Body of pancreas (tissue), 4 donors: Measurements from ENCODE around the gene OPN1LW. TPM values are rescaled to one million over a fixed set of nuclear protein-coding genes. Genes with fewer than 3 reads are reported as not detected.

Source experiments
- ATAC-seq: fragments of 150-250 bp; one replicate; pipeline ENCODE4 v1.9.1; 2016
- DNase-seq, 4 donors: peaks; one replicate each; pipeline ENCODE4 v3.0.0-alpha.2; 2019
- H3K27ac ChIP-seq, 4 donors: fragments of 200-600 bp; sonication (generic); 1 replicate in 3 of 4; 2 replicates in 1 of 4; pipeline versions ENCODE4 v1.5.1 to v1.6.1; 2016 to 2019; ENCODE audit warnings: mild to moderate bottlenecking in 1 of 4, mixed read lengths in 1 of 4, moderate library complexity in 1 of 4
- H3K27me3 ChIP-seq, 2 donors: fragments of 200-600 bp; sonication (generic); one replicate each; pipeline ENCODE4 v1.6.0; 2016; ENCODE audit warnings: mild to moderate bottlenecking in 1 of 2
- H3K36me3 ChIP-seq, 2 donors: fragments of 200-600 bp; sonication (generic); replicated peaks in 1 of 2; 2 replicates each; pipeline ENCODE4 v1.5.1; 2016; ENCODE audit warnings: low read depth in 2 of 2; ENCODE audit not compliant: insufficient read depth in 1 of 2
- H3K4me1 ChIP-seq: fragments of 200-600 bp; sonication (generic); one replicate; pipeline ENCODE4 v1.6.0; 2016
- H3K4me3 ChIP-seq, 2 donors: fragments of 200-600 bp; sonication (generic); 1 replicate in 1 of 2; 2 replicates in 1 of 2; pipeline ENCODE4 v1.5.1; 2016 to 2019
- H3K9me3 ChIP-seq, 3 donors: fragments of 200-600 bp; sonication (generic); 1 replicate in 2 of 3; 2 replicates in 1 of 3; pipeline ENCODE4 v1.5.1; 2016
- POLR2A ChIP-seq, 3 donors: fragments of 450-650 bp; IDR thresholded peaks; one replicate each; pipeline ENCODE4 v1.6.1; 2016; ENCODE audit warnings: antibody characterized with exemption in 3 of 3, mild to moderate bottlenecking in 2 of 3
- WGBS, 2 donors: methylation state at CpG; one replicate each; pipeline ENCODE4 v1.1.5; 2017; 5-methylcytosine and 5-hydroxymethylcytosine counted together
- intact Hi-C: fragments of 100-400 bp; cut with DNase I; formaldehyde crosslinking; loops from one replicate; pipeline ENCODE4 v1.15.1; 2023
- total RNA-seq, 2 donors: library from RNA; depleted of rRNA; stranded (reverse); fragments of >200 nt; gene quantifications; one replicate each; pipeline ENCODE4 v1.1.0, GENCODE V29; 2016
- TF ChIP-seq, protein P1 (sequence below), 7 experiments: fragments of 450-650 bp in 4 of 7; fragments of 200-600 bp in 3 of 7; sonication (generic) in 3 of 7; IDR thresholded peaks; one replicate each; pipeline ENCODE4 v1.5.1; 2016 to 2019; ENCODE audit warnings: antibody characterized with exemption in 7 of 7

OPN1LW gene
- total RNA-seq, 2 donors from 2014 or later: not detected

DNA sequence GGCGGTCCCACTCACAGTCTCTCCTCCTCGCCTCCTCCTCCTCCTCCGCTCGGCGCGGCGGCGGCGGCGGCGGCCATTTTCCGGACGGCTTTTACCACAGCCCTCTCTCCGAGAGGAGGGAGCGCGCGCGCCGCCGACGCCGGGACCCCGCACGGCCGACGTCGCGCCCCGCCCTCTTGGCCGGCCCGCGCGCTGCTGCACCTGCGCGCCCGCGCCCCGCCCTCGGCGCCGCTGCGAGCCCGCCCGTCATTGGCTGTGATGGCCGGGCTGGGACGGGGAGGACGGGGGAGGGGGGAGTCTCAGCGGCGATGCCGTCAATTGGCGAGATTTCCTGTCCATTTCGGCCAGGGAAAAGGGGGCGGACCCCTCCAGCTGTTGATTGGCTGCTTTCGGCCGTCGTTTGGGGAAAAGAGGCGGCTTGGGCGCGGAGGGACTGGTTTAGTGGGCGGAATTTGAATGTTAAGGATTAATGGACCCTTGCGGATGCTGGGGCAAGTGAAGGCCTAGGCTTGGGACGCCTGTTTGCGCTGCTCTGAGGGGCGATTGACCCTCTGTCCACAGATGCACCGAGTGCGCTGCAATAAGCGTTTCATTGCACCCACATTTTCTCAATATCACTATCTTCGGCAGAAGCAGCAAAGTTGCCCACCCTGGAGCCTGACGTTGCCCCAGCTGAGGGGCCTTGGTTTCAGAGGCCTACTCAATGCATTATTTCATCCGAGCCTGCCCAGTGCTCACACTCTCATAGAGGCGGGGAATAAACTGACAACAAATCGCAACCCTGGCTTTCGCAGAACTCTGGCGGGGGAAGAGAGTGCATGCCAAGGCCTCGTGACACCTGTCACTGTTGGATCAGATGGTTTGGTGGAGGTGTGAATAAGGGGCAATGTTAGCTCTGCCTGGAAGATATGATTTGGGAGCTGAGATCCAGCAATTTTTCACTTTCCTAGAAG, 46.2 kb upstream of the OPN1LW start, which contains the start of gene MECP2:
MECP2 (minus strand) TSS at position 129 of the 953 bp plus-strand sequence.
- no peaks in the 10 kb centered on the region for H3K27me3 ChIP-seq
- peak within 1 kb of the TSS; percentile 78 to 94 (median 92) for H3K27ac ChIP-seq
- H3K4me1 ChIP-seq: peaks cover 40% of the 10 kb centered on the region
- TF ChIP-seq, protein P1, sequence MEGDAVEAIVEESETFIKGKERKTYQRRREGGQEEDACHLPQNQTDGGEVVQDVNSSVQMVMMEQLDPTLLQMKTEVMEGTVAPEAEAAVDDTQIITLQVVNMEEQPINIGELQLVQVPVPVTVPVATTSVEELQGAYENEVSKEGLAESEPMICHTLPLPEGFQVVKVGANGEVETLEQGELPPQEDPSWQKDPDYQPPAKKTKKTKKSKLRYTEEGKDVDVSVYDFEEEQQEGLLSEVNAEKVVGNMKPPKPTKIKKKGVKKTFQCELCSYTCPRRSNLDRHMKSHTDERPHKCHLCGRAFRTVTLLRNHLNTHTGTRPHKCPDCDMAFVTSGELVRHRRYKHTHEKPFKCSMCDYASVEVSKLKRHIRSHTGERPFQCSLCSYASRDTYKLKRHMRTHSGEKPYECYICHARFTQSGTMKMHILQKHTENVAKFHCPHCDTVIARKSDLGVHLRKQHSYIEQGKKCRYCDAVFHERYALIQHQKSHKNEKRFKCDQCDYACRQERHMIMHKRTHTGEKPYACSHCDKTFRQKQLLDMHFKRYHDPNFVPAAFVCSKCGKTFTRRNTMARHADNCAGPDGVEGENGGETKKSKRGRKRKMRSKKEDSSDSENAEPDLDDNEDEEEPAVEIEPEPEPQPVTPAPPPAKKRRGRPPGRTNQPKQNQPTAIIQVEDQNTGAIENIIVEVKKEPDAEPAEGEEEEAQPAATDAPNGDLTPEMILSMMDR (IDR thresholded peaks at IDR 0.05): no peak
- peak in 2 of 3 donors; percentile 21 to 29 for TF ChIP-seq POLR2A (IDR thresholded peaks at IDR 0.05)
- H3K36me3 ChIP-seq: no peaks in the 10 kb centered on the region
- intact Hi-C loops: no loop called here
- ATAC-seq (peak; percentile 94), DNase-seq (peak; percentile 92 to 95 (median 92))
- peak within 1 kb of the TSS; percentile 43 to 55 for H3K4me3 ChIP-seq
- no peaks in the 10 kb centered on the region for H3K9me3 ChIP-seq
- 3 to 7% methylated on average over 6 to 38 of the region's 75 CpGs for WGBS, 2 donors

DNA sequence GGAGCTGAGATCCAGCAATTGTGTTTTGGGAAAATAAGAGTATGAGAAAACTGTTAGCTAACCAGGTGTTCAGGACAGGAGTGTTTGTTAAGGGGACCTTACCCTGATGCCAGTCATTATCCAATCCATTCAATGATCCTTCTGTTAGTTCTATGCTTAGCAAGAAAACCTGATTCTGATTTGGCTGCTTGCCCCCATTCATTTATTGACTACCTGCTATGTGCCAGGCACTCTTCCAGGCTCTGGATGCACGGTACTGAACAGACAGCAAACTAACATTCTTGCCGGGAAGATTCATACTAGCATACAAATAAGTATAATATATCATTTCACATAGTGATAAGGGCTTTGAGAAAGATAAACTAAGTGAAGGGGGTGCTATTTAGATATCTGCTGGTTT, 45.5 kb upstream of the OPN1LW start:
- Histone ChIP-seq H3K9me3 (no peaks in the 10 kb centered on the region), H3K4me1 (peaks cover 37% of the 10 kb centered on the region), H3K27ac (peak overlapping the region; percentile 36 to 84 (median 64)), H3K4me3 (no peak overlapping the region), H3K27me3 (no peaks in the 10 kb centered on the region), H3K36me3 (no peaks in the 10 kb centered on the region)
- intact Hi-C loops: no loop called here
- TF ChIP-seq, protein P1 (IDR thresholded peaks at IDR 0.05): no peak
- no peak for TF ChIP-seq POLR2A (IDR thresholded peaks at IDR 0.05)
- WGBS, 2 donors: 7 to 32% methylated on average over 2 of the region's 2 CpGs
- peak; percentile 18 for ATAC-seq
- peak; percentile 42 to 68 (median 59) for DNase-seq

DNA sequence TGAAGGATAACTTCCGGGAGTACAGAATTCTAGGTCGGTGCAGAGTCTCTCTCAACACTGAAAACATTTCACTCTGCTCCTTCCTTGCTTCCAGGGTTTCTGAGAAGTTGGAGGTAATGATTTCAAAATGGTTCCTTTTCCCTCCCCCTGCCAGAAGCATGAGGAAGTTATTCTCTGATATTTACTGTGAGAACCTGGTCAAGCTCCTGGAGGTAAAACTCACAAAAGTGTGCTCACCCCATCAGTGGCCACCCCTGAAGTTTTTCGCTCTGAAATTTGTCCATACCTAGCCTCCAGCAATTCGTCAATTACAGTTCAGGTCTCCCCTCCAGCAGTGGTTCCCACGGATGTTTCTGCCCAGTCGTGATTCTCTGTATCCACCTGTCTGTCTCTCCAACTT, 30.3 kb upstream of the OPN1LW start:
- 30 to 51% methylated on average over 5 to 6 of the region's 6 CpGs for WGBS, 2 donors

DNA sequence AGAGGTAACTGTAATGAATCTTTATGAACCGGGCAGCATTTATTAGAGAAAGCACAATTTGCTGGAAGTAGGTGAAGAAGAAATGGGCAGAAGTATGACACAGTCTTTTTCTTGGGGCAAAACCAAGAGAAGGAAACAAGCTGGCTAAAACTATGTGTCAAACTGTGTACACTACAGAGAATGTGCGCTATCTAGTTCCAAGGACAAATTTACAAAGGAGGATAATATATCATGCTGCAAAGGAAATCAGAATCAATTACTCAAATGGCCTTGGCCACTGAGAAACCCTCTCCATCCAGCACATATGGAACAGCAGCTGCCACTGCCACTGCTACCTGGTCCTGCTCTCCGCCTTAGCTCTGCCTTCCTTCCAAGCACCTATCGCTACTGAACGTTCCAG, 29.4 kb upstream of the OPN1LW start:
- intact Hi-C loops: no loop called here
- TF ChIP-seq POLR2A (IDR thresholded peaks at IDR 0.05): no peak
- TF ChIP-seq, protein P1 (IDR thresholded peaks at IDR 0.05): no peak
- peaks cover 6% of the 10 kb centered on the region for H3K4me1 ChIP-seq
- H3K27me3 ChIP-seq: no peaks in the 10 kb centered on the region
- H3K9me3 ChIP-seq: no peaks in the 10 kb centered on the region
- WGBS, 2 donors: 36 to 44% methylated on average over 2 to 5 of the region's 5 CpGs
- DNase-seq (no peak), ATAC-seq (peak; percentile 52)
- H3K27ac ChIP-seq: peak overlapping the region in 3 of 4 donors; percentile 2 to 74 (median 72)
- H3K36me3 ChIP-seq: no peaks in the 10 kb centered on the region
- no peak overlapping the region for H3K4me3 ChIP-seq

More for the DNA sequence above, 30.3 kb upstream of the OPN1LW start:
- H3K4me3 ChIP-seq: no peak overlapping the region
- H3K27me3 ChIP-seq: no peaks in the 10 kb centered on the region
- H3K36me3 ChIP-seq: no peaks in the 10 kb centered on the region
- H3K4me1 ChIP-seq: peaks cover 6% of the 10 kb centered on the region
- DNase-seq: peak in 1 of 4 donors; percentile 8
- H3K9me3 ChIP-seq: no peaks in the 10 kb centered on the region
- TF ChIP-seq POLR2A (IDR thresholded peaks at IDR 0.05): peak in 1 of 3 donors; percentile 46
- TF ChIP-seq, protein P1 (IDR thresholded peaks at IDR 0.05): no peak
- peak overlapping the region in 3 of 4 donors; percentile 56 to 74 (median 72) for H3K27ac ChIP-seq
- ATAC-seq: peak; percentile 83
- intact Hi-C loops: no loop called here
